Measurements from ENCODE around the gene CDKAL1. TPM values are rescaled to one million over a fixed set of nuclear protein-coding genes. Genes with fewer than 3 reads are reported as not detected.

Gene CDKAL1
- total and polyA plus RNA-seq, 10 of the 15 experiments (the other 5 are each of a cell fraction or from before 2014, with no cell fraction given) = 10.7 to 26.9 (median 17.3) TPM

DNA sequence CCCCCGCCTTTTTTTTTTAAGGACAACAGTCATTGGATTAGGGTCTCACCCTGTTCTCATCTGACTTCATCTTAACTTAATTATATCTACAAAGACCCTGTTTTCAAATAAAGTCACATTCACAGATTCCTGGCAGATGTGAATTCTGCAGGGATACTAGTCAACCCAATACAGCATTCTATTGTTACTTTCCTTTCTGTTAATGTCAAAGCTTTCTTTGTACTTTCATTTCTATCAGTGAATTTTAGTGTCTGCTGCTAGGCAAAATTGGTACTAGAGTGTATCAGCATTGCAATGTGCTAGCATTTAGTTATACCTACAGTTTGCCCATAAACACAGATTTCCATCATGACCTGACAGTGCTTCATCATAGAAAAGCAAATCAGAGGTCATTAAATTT is 281.9 kb downstream of the CDKAL1 start (continued):
- TF ChIP-seq, protein P1, sequence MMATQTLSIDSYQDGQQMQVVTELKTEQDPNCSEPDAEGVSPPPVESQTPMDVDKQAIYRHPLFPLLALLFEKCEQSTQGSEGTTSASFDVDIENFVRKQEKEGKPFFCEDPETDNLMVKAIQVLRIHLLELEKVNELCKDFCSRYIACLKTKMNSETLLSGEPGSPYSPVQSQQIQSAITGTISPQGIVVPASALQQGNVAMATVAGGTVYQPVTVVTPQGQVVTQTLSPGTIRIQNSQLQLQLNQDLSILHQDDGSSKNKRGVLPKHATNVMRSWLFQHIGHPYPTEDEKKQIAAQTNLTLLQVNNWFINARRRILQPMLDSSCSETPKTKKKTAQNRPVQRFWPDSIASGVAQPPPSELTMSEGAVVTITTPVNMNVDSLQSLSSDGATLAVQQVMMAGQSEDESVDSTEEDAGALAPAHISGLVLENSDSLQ (IDR thresholded peaks at IDR 0.05) = no peak
- TF ChIP-seq ZNF384 (IDR thresholded peaks at IDR 0.05; ENCODE audit: borderline replicate concordance, low read depth, low read length) = no peak

DNA sequence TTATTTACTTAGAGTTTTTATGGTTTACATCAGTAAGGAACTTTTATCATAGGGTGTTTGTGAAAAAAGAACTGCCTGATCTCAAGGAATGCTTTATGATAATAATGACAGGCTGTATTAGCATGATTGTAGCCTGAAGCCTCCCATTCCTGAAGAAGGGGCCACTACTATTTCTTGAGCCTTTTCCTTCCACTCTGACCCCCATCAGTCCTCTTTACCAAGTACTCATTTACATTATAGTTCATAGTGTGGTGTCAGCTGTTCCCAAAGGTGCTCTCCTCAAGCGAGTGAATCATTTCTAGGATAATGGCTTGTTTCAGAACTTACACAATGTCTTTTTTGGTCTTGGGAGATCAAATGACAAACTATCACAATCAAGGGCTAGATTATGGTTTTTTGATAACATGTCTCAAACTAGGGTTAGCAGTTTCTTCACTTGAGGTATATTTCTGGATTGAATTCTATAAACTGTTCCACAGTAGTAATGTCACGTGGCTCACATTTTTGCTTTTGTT is 283.6 kb downstream of the CDKAL1 start:
- no peak for TF ChIP-seq NFYA (IDR thresholded peaks at IDR 0.05; ENCODE audit: borderline replicate concordance, low read depth, low read length)
- TF ChIP-seq KLF5 (IDR thresholded peaks at IDR 0.05; ENCODE audit: partially characterized antibody) = no peak
- no peak for TF ChIP-seq FOXM1 (IDR thresholded peaks at IDR 0.05; ENCODE audit: low read depth, low read length)
- TF ChIP-seq NFIC (IDR thresholded peaks at IDR 0.05; ENCODE audit: low read depth, low read length) = no peak
- TF ChIP-seq, protein P2, sequence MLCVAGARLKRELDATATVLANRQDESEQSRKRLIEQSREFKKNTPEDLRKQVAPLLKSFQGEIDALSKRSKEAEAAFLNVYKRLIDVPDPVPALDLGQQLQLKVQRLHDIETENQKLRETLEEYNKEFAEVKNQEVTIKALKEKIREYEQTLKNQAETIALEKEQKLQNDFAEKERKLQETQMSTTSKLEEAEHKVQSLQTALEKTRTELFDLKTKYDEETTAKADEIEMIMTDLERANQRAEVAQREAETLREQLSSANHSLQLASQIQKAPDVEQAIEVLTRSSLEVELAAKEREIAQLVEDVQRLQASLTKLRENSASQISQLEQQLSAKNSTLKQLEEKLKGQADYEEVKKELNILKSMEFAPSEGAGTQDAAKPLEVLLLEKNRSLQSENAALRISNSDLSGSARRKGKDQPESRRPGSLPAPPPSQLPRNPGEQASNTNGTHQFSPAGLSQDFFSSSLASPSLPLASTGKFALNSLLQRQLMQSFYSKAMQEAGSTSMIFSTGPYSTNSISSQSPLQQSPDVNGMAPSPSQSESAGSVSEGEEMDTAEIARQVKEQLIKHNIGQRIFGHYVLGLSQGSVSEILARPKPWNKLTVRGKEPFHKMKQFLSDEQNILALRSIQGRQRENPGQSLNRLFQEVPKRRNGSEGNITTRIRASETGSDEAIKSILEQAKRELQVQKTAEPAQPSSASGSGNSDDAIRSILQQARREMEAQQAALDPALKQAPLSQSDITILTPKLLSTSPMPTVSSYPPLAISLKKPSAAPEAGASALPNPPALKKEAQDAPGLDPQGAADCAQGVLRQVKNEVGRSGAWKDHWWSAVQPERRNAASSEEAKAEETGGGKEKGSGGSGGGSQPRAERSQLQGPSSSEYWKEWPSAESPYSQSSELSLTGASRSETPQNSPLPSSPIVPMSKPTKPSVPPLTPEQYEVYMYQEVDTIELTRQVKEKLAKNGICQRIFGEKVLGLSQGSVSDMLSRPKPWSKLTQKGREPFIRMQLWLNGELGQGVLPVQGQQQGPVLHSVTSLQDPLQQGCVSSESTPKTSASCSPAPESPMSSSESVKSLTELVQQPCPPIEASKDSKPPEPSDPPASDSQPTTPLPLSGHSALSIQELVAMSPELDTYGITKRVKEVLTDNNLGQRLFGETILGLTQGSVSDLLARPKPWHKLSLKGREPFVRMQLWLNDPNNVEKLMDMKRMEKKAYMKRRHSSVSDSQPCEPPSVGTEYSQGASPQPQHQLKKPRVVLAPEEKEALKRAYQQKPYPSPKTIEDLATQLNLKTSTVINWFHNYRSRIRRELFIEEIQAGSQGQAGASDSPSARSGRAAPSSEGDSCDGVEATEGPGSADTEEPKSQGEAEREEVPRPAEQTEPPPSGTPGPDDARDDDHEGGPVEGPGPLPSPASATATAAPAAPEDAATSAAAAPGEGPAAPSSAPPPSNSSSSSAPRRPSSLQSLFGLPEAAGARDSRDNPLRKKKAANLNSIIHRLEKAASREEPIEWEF (IDR thresholded peaks at IDR 0.05; ENCODE audit: insufficient replicate concordance, low read depth, low read length) = no peak
- no peak for TF ChIP-seq JUNB (IDR thresholded peaks at IDR 0.05)
- TF ChIP-seq RFX5 (IDR thresholded peaks at IDR 0.05; ENCODE audit: low read depth, low read length) = no peak
- no peak for TF ChIP-seq CREM (IDR thresholded peaks at IDR 0.05; ENCODE audit: low read depth)
- TF ChIP-seq, protein P3, sequence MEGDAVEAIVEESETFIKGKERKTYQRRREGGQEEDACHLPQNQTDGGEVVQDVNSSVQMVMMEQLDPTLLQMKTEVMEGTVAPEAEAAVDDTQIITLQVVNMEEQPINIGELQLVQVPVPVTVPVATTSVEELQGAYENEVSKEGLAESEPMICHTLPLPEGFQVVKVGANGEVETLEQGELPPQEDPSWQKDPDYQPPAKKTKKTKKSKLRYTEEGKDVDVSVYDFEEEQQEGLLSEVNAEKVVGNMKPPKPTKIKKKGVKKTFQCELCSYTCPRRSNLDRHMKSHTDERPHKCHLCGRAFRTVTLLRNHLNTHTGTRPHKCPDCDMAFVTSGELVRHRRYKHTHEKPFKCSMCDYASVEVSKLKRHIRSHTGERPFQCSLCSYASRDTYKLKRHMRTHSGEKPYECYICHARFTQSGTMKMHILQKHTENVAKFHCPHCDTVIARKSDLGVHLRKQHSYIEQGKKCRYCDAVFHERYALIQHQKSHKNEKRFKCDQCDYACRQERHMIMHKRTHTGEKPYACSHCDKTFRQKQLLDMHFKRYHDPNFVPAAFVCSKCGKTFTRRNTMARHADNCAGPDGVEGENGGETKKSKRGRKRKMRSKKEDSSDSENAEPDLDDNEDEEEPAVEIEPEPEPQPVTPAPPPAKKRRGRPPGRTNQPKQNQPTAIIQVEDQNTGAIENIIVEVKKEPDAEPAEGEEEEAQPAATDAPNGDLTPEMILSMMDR (IDR thresholded peaks at IDR 0.05 in 2 of 3, conservative IDR thresholded peaks at IDR 0.05 in 1 of 3; ENCODE audit: control insufficient read depth in 2 of 3, extremely low read depth in 1 of 3, insufficient read depth in 1 of 3, low read depth in 3 of 3, low read length in 3 of 3) = no peak
- no peak for TF ChIP-seq SMARCA5 (IDR thresholded peaks at IDR 0.05)
- no peak for TF ChIP-seq ESRRA (IDR thresholded peaks at IDR 0.05; ENCODE audit: low read length)
- TF ChIP-seq ZNF622 (IDR thresholded peaks at IDR 0.05) = no peak
- no peak for TF ChIP-seq TCF3 (IDR thresholded peaks at IDR 0.05; ENCODE audit: borderline replicate concordance, insufficient read depth, low read depth, low read length)
- DNase-seq (ENCODE audit: low read depth, low spot score) = no peak
- RAD21 ChIA-PET (ENCODE audit: unreplicated experiment) = no interaction called here
- H4K20me1 ChIP-seq (ENCODE audit: control insufficient read depth, insufficient read depth) = no peaks in the 10 kb centered on the region
- intact Hi-C loops (cut with micrococcal nuclease; ENCODE audit: unreplicated experiment) = no loop called here
- no peak overlapping the region for H2AFZ ChIP-seq (ENCODE audit: control insufficient read depth, low read depth, low read length)
- FAIRE-seq = no peak
- no peaks in the 10 kb centered on the region for H3K27me3 ChIP-seq (replicated peaks in 1 of 2; ENCODE audit: control insufficient read depth in 2 of 2, insufficient read depth in 2 of 2, low read length in 1 of 2)
- no peak overlapping the region for H3K4me2 ChIP-seq (ENCODE audit: control insufficient read depth, insufficient read depth)
- in situ Hi-C loops (cut with MboI) = no loop called here
- POLR2A ChIA-PET = no interaction called here
- H3K9me3 ChIP-seq (replicated peaks; ENCODE audit: control insufficient read depth, insufficient read depth, low read length) = no peaks in the 10 kb centered on the region
- BruUV-seq (replicated peaks) = no TSS peak
- SMC1A ChIA-PET (ENCODE audit: uncharacterized antibody, unreplicated experiment) = interaction anchor here (5.0 kb wide), 1 partner anchor 9 kb away, joined by 21 read pairs; no protein-coding TSS in a partner anchor
- CTCF ChIA-PET = no interaction called here
- no peak overlapping the region for H3K9ac ChIP-seq (ENCODE audit: control insufficient read depth, insufficient read depth, low read length)
- H3K4me3 ChIP-seq = no peak overlapping the region
- no peaks in the 10 kb centered on the region for H3K4me1 ChIP-seq (ENCODE audit: control insufficient read depth, insufficient read depth, low read length)
- no peak for ATAC-seq
- WGBS (ENCODE audit: insufficient coverage, insufficient replicate concordance, low lambda C conversion rate, missing lambda C conversion rate) = 100% methylated on average over 2 of the region's 2 CpGs
- no peaks in the 10 kb centered on the region; a peak in 1 of 4 replicates for H3K36me3 ChIP-seq (ENCODE audit: control insufficient read depth in 2 of 2, insufficient read depth in 2 of 2, low read length in 1 of 2)
- no peaks in the 10 kb centered on the region for H3K79me2 ChIP-seq (ENCODE audit: control insufficient read depth, insufficient read depth, low read length)
- no peak overlapping the region for H3K27ac ChIP-seq (ENCODE audit: control insufficient read depth, insufficient read depth)
